Fibroblast of skin of scalp (primary cell): ENCODE measurements around the gene TFDP1.

Experiments used
- DNase-seq: peaks from one replicate; pipeline ENCODE4 v3.0.0-alpha.2; 2013

The TFDP1 gene

GRCh38 chr13:113599391-113599790 is 14.8 kb downstream of the TFDP1 start:
- DNase-seq = no peak

GRCh38 chr13:113601166-113602070 is 16.9 kb downstream of the TFDP1 start:
- no peak for DNase-seq

DNA sequence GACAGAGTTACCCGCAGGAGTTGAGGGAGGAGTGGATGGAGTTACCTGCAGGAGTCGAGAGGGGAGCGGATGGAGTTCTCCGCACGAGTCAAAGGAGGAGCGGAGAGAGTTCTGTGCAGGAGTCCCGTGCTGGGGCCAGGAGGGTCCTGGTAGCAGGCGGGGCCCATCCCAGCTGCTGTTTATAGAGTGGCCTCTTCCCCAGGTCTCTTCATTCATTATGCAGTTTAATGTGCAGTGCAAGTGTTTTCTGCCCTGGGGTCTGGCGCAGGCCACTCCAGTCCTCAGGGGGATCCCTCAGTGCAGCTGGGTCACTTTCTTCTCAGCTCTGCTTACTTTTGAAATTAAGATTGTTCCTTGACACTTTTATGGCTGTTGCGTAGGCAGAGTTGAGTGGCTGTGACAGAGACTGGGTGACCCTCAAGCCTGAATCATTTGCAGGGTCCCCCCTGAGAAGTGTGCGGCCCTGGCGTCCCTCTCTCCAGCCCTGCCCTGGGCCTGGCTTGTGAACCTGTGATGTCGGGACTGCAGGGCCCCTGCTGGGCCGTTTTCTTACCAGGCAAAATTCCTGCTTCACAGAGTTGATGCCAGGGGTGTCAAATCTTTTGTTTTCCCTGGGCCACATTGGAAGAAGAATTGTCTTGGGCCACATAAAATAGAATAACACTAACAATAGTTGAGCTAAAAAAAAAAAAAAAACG is 17.9 kb downstream of the TFDP1 start:
- DNase-seq = no peak

DNA sequence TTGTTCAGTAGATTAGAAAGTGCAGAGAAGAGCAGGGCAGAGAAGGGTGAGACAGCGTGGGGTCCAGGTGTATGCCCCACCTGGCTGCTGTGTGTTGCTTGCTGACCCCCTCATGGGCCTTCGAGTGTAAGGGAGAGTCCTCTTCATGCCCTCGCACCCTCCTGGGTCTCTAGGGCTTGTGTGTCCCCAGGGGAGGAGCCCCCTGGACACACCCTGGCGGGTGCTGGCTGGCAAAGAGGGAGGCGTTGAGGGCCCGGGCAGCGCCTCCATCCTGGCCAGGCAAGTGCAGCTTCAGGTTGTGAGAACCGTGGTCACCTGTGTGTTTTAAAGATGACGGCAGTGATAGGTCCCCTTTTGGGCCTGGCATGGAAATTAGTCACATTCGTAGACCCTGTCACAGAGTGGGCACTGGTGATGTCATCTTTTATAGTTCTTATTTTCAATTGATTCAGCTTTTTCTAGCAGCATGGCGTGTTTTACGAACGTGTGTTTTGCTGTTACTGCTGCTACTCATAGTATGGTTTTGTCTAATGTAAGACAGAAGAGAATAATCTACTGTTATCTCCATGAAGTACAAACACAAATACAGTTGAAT is 18.7 kb downstream of the TFDP1 start:
- no peak for DNase-seq

- DNase-seq = no peak
These were observed 19.6 kb downstream of the TFDP1 start for GRCh38 chr13:113604186-113604585.

- DNase-seq = no peak
These were observed 20.9 kb downstream of the TFDP1 start for GRCh38 chr13:113605461-113605860.

DNA sequence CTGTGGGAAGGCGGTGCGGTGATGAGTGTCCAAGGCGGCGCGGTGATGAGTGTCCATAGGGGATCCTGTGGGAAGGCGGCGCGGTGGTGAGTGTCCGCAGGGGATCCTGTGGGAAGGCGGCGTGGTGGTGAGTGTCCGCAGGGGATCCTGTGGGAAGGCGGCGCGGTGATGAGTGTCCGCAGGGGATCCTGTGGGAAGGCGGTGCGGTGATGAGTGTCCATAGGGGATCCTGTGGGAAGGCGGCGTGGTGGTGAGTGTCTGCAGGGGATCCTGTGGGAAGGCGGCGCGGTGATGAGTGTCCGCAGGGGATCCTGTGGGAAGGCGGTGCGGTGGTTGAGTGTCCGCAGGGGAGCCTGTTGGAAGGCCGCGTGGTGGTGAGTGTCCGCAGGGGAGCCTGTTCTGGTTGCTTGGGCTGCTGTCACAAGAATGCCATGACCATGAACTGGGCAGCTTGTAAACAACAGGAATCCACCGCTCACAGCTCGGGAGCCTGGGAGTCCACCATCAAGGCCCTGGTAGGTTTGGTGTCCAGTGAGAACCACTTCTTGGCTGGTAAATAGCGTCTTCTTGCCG is 21.4 kb downstream of the TFDP1 start:
- DNase-seq = no peak

DNA sequence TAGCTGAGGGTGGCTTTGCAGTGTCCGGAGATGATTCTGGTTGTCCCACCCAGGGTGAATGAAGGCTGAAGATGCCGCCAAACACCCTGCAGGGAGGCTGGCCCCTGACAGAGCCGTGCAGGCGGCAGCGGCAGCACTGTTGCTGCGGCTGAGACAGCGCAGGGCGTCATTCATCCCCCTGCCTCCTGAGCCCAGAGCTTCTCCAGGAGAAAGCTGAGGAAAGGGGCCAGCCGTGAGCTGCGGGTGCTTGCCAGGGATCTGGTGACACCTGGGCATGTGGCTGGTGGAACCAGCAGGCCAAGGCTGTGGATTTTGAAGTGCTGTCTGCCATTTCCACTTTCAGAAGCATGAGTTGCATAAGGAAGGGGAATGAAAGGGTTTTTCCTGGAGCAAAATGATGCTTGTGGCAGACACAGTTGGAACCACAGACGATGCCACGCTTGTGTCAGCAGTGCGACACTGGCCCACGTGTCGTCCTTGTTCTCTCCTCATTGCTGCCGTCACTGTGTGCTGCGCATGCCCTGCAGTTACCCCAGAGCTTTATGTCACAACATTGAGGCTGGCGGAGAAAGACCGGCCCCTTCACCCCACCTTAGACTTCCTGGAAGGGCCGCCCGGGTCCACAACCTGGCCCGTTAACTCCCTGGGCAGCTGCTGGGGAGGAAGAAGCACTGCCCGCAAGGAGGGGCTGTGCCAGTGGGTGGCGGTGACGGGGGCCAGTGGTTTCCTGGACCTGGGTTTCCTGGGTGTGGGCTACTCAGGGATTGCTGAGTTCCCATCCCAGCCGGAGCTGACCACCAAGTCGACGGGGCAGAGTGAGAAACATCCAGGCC is 22.7 kb downstream of the TFDP1 start:
- no peak for DNase-seq

- DNase-seq = no peak
These were observed 23.5 kb downstream of the TFDP1 start for GRCh38 chr13:113607889-113608635.

- no peak for DNase-seq
These were observed 24.5 kb downstream of the TFDP1 start for GRCh38 chr13:113608967-113609533.

GRCh38 chr13:113609616-113610015 is 25.1 kb downstream of the TFDP1 start:
- no peak for DNase-seq

- DNase-seq = no peak
These were observed 25.7 kb downstream of the TFDP1 start for GRCh38 chr13:113610266-113610665.

GRCh38 chr13:113611996-113612395 is 27.4 kb downstream of the TFDP1 start:
- DNase-seq = no peak

GRCh38 chr13:113612607-113613006 is 28.1 kb downstream of the TFDP1 start:
- DNase-seq = no peak

DNA sequence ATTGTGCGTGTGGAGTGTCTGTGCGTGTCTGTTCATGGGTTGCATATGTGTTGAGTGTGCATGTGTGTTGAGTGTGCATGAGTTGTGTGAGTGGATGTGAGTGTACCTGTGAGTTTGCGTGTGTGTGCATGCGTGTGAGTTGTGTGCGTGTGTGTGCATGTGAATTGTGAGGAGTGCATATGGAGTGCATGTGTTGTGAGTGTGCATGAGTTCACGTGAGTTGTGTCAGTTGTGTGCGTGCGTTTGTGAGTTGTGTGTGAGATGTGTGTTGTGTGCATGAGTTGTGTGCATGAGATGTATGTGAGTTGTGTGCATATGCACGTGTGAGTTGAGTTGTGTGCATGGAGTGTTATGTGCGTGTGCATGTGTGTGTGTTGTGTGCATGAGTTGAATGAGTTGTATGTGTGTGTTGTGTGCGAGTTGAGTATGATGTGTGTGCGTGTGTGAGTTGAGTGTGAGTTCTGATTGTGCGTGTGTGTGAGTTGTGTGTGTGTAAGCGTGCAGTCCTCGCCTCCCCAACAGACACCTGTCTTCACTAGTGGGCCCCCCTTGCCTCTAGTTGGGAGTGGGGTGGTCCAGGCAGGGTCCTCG is 29.3 kb downstream of the TFDP1 start:
- no peak for DNase-seq

DNA sequence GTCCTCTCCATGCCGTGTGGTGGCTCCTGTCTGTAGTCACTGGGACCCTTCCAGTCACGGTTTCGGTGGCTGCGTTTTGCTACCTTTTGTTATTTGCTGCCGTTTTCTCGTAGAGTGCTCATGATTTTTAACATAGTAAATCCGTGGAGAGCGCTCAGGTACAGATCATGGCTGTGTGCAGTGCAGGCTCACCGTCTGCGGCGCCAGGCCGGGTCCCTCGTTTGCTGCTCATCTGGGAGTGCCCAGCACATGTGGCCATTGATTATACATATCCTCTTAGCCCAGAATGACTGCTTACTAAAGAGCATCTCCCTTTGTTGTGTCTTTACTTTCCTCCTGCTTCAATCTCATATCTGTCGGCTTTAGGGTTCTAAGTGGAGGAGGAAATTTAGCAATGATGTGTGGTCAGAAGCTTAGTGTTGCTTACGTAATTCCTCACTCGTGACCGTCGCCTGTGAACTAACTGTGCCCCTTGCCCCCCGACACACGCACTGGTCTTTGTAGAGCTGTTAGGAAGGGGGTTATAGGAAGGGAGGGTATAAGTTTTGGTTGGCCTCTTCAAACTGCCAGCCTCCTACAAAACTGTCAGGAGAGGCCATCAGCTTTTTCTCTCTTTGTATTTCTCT is 31.8 kb downstream of the TFDP1 start:
- DNase-seq = no peak

GRCh38 chr13:113616991-113617749 is 32.6 kb downstream of the TFDP1 start:
- DNase-seq = peak; percentile 21

DNA sequence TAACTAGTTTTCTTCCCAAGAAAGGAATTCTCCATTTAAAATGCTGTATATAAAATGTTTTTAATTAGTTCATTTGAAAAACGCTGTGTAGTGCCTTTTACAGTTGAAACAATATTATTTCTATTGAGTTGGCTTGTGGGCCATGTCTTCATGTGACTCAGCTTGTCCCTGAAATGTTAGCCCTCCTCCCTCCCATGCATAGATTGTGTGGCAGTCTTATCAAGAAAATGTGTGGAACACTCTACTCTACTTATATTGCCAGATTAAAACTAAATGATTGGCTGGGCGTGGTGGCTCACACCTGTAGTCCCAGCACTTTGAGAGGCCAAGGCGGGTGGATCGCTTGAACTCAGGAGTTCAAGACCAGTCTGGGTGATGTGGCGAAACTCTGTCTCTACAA is 33.4 kb downstream of the TFDP1 start:
- DNase-seq = no peak

DNA sequence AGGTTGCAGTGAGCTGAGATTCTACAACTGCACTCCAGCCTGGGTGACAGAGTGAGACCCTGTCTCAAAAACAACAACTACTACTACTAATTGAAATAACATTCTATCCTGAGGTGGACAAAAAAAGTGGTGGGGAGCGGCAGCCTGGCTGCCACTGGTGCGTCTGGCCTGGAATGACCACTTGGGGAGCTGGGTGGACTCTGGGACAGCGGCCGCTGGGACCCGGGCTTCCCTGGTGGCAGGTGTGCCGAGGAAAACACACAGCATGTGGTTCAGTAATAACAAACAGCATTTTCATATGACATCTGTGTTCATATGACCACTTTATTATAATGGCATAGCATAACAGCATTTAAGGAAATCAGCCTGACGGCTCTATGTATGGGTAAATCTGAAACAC is 33.9 kb downstream of the TFDP1 start:
- DNase-seq = no peak
